HG02973 (cell line): ENCODE measurements around the gene ASB10.

Experiments used
- ATAC-seq: cut with Tn5 transposase; IDR thresholded peaks from one replicate; pipeline ENCODE4 v1.9.1; 2021; ENCODE audit warnings: moderate library complexity; ENCODE audit not compliant: unreplicated experiment

Gene ASB10

DNA sequence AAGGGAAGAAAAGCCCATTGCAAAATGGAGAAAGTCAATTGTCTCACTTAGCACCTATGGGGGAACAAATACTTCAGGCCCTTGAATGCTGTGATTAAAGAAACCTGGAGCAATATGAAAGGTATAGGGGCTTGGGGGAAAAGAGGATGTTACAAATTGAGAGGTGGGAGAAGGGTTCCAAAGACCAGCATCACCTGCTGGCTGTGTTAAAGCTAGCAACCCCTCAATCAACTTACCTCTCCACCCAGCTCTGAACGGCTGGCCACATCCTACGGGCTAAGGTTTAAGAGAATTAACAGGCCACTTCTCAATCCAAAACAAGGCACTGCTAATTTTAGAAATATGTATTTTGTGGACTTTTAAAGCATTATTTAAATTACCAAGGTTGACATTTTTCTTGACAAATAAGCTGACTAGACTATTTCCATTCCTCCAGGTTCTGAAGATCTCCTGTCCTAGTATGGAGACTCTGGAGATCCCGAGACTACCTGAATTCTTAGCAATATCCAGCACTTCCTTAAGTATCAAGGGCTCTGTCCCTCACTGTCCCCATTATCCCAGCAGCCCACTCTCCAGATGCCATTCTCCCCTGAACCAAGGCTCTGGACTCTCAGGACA, 24.2 kb upstream of the ASB10 start:
- ATAC-seq = no peak

DNA sequence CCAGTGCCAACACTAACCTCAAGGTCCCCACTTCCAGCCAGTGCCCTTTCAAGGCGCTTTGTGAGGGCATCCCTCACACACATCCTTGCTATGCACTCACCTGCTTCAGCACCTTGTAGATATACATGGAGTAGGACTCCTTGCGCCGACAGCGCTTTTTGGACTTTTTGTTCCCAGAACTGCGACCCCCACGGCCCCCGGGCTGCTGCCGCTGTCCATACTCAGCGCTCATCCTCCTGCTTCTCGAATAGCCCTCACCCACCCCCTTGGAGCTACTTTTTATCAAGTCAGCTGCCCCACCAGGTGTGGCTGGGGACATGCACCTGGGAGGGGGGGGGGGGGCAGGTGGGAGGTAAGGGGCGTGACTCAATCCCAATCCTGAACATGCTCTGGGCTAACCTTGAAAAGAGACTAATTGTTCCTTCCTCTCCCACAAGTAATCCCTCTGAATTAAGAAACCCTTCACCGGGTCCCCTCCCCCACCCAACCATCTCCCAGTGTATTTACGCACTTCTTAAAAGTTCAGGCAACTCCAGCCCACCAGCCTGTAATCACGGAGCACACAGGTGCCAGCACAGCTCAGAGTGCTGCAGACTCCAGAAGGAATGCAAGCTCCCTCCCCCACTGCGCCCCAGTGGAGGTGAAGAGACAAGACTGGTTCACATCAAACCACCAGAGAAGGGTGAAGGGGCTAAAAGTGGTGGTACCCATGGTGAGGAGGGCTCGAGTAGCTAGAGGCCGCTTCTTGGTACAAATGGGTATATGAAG, 23.2 kb upstream of the ASB10 start, which contains the start of gene H2BK1:
Gene H2BK1 (minus strand): TSS at position 402 of the 768 bp plus-strand sequence. CDS start 170 bp downstream, at position 232.
- ATAC-seq = no peak

DNA sequence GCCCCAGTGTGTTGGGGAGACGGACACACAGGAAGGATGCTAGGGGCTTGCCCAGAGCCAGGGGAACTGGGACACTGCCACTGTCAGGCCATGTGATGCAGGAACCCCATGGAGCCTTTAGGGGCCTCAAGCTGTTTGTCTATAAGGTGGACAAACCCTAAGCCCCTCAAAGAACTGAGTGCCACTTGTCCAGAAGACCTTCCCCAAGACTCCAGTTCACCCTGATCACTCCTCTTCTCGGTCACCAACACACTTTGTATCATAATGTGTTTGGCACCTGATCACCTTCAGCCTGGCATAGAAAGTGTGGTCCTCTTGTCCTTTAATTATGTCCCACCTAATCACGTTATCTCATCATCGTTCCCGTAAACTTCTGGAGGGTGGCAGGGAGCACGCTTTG, 22.5 kb upstream of the ASB10 start:
- ATAC-seq = no peak

DNA sequence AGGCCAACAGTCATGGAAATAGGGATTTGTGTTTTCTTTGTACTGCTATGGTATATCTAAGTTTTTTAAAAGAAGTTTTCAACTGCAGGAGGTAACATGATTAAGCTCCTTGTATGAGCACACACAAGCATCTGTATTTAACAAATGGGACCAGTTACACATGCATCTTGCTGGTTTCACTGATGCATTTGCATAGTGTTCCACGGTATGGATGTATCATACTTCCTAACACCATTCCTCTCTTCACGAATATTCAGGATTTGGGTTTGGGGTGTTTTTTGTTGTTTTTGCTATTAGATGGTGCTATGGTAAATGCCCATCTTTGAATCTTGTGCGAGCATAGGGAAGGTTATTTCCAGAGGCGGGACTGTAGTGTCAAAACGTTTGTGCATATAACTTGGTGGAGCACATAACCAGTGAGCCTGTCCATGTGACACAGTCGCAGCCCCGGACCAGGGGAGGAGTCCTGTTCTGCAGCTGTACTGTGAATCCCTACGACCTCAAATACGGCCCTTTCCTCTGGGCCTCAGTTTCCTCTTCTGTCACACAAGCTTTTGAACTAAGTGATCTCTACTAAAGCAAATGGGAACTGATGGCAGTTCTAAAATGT, 21.3 kb upstream of the ASB10 start:
- no peak for ATAC-seq

DNA sequence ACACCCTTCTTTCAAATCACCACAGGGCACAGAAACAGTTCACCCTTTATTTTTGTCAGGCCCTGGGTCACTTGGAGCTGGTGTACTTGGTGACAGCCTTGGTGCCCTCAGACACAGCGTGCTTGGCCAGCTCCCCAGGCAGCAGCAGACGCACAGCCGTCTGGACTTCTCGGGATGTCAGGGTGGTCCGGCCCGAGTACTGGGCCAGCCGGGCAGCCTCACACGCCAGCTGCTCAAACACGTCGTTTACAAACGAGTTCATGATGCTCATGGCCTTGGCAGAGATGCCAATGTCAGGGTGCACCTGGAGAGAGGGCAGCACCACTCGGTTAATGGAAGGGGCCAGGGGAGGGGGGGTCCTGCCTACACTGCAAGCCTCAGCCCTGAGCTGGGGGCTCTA, 20.8 kb upstream of the ASB10 start:
- no peak for ATAC-seq

DNA sequence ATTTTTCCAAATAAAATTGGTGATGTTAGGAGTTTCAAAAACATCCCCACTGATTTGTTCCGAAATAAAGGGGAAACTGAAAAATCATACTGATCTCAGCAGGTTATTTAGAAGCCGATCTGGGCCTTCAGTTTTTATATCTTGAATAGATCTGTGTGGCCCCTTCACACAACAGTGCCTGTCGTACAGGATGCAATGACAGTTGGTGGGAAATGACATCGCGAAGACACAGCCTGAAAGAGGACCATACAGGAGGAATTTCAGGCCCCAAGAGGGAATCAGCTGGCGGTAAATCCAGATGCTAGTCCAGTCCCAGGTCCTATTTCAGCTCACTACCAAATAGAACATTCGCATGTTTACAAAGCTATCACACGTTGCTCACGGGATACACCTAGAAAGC, 20.3 kb upstream of the ASB10 start:
- no peak for ATAC-seq

DNA sequence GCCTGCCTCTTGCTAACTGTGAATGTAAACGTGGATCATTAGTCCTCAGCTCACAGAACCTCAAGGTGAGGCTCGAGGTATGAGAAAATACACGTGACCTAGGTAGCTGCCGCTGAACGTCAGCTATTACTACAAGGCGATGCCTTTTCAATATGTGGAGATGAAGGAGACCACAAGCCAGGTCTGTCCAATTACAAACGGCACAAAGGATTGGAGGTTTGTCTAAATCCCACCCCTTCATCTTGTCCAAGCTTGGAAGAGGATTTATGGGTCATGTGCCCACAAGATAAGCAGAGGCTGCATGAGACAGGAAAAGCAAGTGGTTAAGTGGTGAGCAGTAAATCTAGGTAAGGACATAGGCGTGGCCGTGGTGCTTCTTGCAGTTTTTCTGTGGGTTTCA, 19.9 kb upstream of the ASB10 start:
- no peak for ATAC-seq

DNA sequence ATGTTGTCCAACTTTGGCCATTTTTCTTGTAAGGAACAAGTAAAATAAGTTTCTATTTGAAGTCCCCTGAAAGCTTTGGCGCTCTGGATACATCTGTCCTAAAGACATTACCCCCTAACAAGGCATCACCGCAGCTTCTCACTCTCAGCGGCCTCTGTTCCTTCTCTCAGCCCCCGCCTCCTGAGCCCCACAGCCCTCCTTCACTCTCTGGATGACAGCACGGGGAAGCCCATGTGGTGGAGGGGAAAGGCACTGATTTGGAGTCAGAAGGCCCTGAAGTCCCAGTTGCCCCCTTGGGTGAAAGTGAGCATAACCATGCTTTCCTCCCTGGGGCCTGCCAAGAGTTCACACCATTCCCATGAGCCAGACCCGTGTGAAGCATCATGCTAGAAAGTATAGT, 18.7 kb upstream of the ASB10 start:
- no peak for ATAC-seq

DNA sequence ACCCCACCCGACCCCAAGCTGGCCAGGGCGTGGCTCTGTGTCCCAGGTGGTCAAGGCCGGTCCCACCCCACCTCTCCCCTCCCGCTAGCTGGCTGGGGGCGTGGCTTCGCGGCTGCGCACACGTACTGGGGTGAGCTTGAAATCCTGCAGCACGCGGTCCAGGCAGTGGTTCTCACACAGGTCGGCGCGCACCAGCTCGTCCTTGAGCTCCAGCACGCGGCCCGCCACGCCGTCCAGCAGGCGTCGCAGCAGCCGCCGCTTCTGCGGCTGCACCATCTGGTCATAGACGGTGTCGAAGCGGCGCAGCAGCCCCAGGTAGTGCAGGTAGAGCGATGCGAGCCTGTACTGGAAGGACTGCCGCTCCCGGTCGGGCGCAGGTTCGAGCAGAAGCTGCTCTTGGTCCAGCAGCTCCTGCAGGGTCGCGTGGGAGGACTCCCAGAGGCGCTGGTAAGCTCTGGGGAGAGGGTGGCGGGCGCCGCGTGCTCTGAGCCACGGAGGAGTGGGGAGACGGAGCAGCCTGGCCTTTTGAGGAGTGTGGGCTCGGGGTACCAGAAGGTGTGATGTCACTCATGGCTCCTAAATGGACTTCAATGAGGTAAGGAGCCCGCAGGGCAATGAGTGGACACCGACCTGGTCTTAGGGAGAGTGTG, 17.5 kb upstream of the ASB10 start:
- no peak for ATAC-seq

DNA sequence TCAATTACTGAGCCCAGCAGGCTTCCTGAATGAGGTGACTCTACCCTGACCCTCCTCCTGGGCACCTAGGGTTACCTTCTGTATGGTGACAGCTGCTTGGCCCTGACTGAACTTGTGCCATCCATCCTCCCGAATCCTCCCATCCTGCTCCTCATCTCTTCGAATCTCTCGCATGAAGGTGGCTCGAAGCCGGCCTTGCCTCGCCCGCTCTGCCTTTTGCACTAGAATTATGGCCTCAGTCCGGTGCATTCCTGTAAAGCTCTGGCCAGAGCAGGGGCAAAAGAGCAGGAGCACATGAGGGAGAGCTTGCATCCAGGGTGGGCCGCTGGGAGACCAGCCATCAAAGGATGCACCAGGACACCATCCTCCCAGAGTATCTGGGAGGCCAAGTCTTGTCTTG, 15.8 kb upstream of the ASB10 start:
- no peak for ATAC-seq

DNA sequence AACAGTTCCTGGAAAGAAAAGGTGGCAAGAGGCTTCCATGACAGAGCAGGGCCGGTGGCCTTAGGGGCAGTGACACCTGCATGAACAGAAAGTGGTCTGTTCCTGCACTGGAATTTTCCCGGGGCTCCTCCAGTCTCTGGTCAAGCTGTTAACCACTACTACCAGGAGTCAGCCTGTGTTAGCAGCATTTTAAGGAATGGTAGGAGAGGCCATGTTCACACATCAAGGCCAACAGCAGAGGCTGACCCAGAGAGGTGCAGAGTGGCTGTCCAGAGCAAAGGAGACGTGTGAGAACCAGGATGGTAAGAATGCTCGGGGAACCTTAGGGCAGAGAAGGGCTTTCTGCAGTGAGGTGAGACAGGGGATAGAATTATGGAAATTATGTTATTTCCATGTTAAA, 14.7 kb upstream of the ASB10 start:
- ATAC-seq = no peak

DNA sequence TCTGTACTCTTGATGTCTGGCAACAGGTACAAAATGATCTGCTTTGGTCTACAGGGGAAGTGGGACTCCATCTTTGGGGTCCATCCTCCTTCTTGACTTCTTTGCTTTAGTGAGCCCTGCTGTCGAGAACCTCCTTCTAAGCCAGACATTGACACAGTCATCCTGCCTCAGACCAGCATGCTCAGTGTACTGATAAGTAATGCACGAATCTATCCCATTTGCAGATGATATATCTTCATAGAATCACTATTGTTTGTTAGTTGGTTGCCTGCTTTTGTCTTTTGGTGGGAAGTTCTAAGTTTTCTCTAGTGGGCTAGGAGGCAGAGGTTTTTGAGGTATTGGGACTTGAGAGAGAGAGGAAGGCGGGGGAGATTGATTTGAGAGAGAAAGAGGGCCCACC, 14.3 kb upstream of the ASB10 start:
- ATAC-seq = no peak

DNA sequence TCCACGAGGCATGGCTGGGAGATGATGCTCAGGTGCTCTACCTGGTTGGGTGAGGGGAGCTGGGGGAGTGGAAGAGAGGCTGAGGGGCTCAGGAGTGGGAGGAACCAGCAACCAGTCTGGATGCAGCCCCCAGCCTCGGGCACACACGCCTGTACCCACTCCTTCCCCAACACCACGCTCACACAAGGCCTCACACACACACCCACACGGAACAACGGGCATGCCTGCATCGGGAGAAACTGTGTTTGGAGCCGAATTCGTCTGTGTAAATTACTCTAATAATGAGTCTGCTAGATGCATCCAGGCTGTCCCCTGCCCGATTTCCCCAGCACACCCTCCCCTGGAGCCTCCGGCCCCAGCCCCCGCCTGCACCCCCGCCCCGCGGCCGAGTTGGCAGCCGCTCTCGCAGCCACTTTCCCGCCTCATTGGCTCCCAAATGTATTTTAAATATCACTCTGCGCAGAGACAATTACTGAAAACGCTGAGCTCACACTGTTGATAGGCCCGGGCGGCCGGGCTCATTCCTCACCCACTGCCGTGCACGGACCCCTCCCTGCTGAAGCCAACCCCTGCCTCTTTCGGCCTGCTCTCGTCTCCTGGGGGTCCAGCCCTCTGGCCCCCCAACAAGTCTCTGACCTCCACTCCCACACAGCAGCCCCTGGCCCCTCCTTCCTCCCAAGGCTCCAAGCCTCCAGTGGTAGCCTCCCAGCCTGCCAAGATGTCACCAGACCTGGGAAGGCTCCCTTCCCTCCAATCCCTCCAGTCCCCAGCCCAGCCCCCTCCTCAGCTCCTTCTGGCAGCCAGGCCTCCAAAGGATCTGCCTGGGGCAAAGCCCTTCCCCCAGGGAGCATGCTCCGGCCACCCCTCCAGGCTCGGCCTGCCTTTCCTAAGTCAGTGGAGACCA, 12.1 kb upstream of the ASB10 start:
- ATAC-seq = no peak

DNA sequence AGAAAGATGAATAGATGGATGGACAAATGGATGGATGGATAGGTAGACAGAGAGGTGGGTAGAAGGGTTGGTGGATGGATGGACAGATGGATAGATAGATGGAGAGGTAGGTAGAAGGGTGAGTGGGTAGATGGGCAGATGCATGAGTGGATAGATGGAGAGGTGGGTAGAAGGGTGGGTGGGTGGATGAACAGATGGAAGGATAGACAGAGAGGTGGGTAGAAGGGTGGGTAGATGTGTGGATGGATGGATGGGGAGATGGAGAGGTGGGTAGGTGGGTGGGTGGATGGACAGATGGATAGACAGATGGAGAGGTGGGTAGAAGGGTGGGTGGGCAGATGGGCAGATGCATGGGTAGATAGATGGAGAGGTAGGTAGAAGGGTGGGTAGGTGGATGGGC, 10.9 kb upstream of the ASB10 start:
- no peak for ATAC-seq

DNA sequence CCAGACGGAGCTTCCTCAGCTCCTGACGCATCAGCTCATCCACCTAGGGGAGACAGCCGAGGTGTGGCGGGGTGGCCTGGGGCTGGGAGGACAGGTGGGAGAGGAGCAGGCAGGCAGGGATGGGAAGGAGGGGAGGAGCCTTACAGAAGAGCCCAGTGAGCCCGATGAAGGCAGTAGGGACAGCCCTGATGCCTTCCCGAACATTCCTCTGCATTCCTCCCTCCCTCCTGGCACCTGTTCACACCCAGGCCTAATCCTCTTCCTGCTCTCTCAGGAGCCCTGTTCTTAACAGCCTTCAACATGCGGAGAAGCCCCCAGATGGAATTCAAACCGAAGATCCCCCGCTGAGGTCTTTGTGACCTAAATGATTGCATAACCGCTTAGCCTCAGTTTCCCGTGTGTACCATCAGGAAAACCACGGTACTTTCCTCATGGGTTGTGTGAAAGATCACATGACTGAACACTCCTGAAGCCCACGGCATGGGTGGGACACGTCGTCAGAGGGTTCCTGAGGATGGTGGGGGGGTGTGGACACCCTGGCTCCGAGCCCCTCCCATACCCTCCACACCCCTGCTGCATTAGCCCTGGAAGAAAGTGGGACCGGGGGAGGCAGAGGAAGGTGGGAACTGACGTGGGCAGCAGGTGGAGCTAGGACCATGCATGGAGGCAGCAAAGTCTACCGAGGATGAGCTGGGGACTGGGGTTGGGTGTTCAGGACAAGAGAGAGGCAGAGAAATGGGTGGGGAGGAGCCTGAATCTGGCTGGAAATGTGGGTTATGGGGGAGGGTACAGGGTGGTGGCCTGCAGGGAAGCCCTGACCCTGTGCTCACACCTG, 8.8 kb upstream of the ASB10 start:
- no peak for ATAC-seq

DNA sequence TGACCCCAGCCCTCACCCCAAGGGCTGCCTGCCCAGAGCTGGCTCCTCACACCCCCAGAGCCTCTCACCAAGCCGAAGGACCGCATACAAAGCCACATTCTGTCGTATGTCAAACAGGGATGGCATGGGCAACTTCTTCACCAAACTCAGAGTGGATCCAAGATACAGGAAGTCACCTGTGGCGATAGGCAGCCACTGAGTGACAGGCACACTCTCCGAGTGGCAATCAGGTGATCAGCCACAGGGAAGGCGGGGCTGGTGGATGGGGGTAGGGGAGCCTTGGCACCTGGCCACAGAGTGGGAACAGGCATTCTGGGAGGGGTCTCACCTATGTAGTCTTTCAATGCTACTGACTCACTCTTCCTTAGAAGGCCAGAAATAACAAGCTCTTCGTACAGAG, 7.1 kb upstream of the ASB10 start:
- no peak for ATAC-seq

DNA sequence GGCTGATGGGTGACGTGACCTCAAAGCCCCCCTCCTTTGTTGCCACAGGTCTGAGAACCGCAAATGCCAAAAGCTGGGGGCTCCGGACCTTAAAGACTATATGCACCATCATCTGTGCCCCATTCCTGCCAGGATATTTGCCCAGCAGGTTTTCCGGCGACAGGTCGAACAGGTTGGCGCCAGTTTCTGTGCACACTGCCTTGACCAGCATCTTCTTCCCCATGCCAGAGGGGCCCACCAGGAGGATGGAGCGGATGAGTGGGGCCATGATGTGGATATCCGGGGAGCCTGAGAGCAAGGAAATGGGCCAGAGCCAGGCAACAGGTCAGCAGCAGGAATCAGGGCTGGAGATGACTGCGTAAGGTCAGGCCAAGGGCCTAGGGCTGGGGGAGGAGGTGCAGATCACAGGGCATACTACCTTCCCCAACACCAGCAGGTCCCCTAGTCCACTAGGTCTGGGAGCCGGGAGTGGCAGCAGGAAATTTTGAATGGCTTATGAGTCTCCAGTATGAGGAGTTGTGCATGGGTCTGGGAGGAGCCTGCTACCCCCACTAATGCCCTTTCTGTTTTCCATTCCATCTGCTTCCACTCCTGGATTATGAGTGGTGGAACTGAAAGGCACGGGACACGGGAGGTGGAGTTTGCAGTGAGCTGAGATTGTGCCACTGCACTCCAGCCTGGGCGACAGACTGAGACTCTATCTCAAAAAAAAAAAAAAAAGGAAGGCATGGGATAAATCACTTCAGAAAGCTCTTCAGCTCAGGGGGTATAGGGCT, 6.3 kb upstream of the ASB10 start:
- ATAC-seq = no peak

DNA sequence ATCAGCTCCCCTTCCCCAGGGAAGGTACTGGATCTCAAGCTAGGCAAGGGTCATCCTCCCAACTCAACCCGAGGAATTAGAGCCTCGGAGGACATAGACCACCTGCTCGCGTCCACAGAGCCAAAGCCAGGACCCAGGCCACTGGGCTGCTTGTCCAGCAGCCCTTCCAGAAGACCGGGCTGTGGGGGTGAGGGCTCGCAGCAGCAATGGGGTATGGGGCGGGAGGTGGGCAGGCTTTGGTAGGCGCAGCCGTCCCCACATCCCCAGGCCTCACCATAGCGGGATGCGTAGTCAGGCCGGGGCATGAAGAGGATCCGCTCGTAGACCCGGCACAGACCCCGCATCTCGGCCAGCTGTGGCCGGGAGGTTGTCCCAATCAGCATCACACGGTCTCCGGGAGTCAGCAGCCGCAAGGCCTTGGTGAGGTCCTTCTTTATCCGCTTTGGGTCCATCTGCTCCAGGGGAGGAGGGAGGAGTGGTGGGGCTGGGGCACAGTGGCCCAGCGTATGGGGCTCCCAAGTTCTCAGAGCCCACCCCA, 5.0 kb upstream of the ASB10 start:
- ATAC-seq = no peak

DNA sequence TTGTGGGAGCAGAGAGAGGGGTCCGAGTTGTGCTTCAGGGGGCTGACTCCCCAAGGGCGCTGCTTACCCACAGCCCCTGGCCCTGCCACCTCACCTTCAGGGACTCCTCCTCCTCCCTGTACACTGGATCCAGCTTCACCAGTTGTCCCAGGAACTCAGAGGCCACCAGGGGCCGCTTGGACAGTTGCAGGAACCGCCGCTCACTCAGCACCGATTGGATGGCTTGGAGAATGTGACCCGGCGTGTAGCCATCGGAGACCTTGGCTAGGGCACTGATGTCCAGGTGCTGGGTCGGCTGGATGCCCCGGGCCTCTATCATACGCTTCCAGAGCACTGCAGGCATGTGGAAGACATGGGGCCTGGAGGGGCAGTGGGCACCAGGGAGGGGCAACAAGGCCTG, 4.5 kb upstream of the ASB10 start:
- no peak for ATAC-seq
